Spleen (tissue), 7 donors: ENCODE data around the gene RPAIN.

Experiments
- POLR2AphosphoS5 ChIP-seq, 3 donors: sonication (generic); formaldehyde crosslinking; IDR thresholded peaks; one replicate each; pipeline ENCODE4 v1.5.1; 2017; ENCODE audit warnings: antibody characterized with exemption in 3 of 3
- TF ChIP-seq, protein P1 (sequence below), 11 experiments: fragments of 200-600 bp in 7 of 11; fragments of 450-650 bp in 4 of 11; sonication (generic) in 4 of 11; IDR thresholded peaks in 8 of 11; conservative IDR thresholded peaks in 3 of 11; 1 replicate in 7 of 11; 2 replicates in 4 of 11; pipeline versions ENCODE4 v1.4.0 to v1.8.0; 2016 to 2021; ENCODE audit warnings: antibody characterized with exemption in 11 of 11, inconsistent platforms in 4 of 11, mild to moderate bottlenecking in 1 of 11
- donor health status: DM: no; HTN: no; CAD: no; lungs with moderate emphysema.
- donor health status: DM: no; HTN: no; CAD: no.
- donor health status: DM: no; HTN: no; CAD: no.

GRCh38 chr17:5480962-5481361 is 61.0 kb downstream of the RPAIN start:
- TF ChIP-seq POLR2AphosphoS5 (IDR thresholded peaks at IDR 0.05): no peak
- TF ChIP-seq, protein P1, sequence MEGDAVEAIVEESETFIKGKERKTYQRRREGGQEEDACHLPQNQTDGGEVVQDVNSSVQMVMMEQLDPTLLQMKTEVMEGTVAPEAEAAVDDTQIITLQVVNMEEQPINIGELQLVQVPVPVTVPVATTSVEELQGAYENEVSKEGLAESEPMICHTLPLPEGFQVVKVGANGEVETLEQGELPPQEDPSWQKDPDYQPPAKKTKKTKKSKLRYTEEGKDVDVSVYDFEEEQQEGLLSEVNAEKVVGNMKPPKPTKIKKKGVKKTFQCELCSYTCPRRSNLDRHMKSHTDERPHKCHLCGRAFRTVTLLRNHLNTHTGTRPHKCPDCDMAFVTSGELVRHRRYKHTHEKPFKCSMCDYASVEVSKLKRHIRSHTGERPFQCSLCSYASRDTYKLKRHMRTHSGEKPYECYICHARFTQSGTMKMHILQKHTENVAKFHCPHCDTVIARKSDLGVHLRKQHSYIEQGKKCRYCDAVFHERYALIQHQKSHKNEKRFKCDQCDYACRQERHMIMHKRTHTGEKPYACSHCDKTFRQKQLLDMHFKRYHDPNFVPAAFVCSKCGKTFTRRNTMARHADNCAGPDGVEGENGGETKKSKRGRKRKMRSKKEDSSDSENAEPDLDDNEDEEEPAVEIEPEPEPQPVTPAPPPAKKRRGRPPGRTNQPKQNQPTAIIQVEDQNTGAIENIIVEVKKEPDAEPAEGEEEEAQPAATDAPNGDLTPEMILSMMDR (IDR thresholded peaks at IDR 0.05 in 8 of 11, conservative IDR thresholded peaks at IDR 0.05 in 3 of 11): no peak
